ENCODE data around the gene RFPL1.
"Not testable (repeated sequence)": the region's sequence is repeated elsewhere in the genome, so short reads cannot be mapped to it uniquely, and the experiment has no call there.

Gene RFPL1

DNA sequence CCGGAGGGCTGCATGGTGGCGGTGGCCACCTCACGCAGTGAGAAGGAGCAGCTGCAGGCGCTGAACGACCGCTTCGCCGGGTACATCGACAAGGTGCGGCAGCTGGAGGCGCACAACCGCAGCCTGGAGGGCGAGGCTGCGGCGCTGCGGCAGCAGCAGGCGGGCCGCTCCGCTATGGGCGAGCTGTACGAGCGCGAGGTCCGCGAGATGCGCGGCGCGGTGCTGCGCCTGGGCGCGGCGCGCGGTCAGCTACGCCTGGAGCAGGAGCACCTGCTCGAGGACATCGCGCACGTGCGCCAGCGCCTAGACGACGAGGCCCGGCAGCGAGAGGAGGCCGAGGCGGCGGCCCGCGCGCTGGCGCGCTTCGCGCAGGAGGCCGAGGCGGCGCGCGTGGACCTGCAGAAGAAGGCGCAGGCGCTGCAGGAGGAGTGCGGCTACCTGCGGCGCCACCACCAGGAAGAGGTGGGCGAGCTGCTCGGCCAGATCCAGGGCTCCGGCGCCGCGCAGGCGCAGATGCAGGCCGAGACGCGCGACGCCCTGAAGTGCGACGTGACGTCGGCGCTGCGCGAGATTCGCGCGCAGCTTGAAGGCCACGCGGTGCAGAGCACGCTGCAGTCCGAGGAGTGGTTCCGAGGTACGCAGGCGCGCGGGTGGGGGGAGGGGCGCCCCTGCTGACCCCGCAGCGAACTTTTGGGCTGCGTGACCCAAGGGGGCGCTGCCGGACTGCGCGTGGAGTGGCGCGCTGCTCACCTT, 42.3 kb downstream of the RFPL1 start:
- Histone ChIP-seq H3K9ac (ENCODE audit: low read length) (peak overlapping the region; percentile 14), H3K27ac (ENCODE audit: low read length) (no peak overlapping the region), H3K27me3 (ENCODE audit: control insufficient read depth, insufficient read depth, low read length) (peaks cover 73% of the 10 kb centered on the region), H3K4me1 (ENCODE audit: control insufficient read depth, low read depth, low read length) (peaks cover 21% of the 10 kb centered on the region), H3K9me3 (ENCODE audit: control insufficient read depth, low read depth, low read length) (no peaks in the 10 kb centered on the region), H3K4me3 (ENCODE audit: low read length) (peak overlapping the region; percentile 47), H3K36me3 (ENCODE audit: control insufficient read depth, low read depth, low read length) (no peaks in the 10 kb centered on the region)

DNA sequence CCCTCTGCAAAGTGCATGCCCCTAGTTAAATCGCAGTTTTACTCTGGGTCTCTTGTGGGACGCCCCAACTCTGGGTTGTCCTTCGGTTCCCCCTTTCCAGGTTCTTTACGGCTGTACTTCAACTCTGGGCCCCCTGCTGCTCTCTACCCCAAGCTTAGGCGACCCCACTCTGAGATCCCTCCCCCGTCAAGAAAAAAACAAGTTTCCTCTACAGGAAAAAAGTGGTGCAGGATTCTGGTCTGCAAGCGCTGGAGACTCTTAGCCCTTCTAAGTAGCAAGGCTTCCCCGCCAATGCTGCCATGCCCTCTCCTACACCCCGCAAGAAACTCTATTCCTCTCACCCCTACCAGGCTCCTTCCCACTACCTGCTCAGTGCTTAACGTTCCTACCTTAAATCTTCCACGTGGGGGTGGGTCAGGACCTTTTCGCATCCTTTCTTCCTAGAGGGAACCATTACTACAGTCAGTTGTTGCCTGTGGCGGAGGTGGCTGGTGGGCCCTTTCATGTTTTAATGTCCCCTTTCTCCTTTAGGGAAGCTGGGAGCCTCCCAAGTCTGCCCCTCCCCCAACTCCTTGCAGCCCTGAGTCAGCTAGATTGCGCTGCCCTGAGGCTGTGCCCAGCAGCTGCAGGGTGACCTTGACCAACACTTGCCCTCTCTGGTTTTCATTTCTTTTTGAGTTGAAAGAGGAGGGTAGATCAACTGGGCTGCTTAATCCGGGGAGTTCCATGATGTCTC, 43.0 kb downstream of the RFPL1 start:
- H3K27me3 ChIP-seq (ENCODE audit: control insufficient read depth, insufficient read depth, low read length), result peaks cover 66% of the 10 kb centered on the region
- peak overlapping the region; percentile 14 for H3K9ac ChIP-seq (ENCODE audit: low read length)
- H3K9me3 ChIP-seq (ENCODE audit: control insufficient read depth, low read depth, low read length), result no peaks in the 10 kb centered on the region
- H3K27ac ChIP-seq (ENCODE audit: low read length), result no peak overlapping the region
- H3K36me3 ChIP-seq (ENCODE audit: control insufficient read depth, low read depth, low read length), result no peaks in the 10 kb centered on the region
- peaks cover 21% of the 10 kb centered on the region for H3K4me1 ChIP-seq (ENCODE audit: control insufficient read depth, low read depth, low read length)
- H3K4me3 ChIP-seq (ENCODE audit: low read length), result peak overlapping the region; percentile 47

DNA sequence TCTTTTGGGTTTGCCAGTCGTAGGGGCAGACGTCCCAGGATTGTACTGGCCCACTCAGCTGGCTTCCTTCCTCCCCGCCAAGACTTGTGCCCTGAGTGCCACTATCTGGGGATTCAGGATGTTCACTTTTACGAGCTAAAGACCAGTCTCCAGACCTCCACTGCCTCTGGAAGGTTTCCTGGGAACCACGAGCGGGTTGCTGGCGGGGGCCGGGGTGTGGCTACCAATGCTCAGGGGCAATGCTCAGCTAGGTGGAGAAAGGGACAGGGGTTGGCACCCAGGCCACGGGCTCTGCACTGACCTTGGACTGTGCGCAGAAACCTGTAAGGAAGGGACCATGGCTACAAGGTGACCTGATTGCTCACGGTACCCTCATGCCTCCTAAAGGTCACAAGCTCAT, 43.9 kb downstream of the RFPL1 start:
- Histone ChIP-seq H3K36me3 (ENCODE audit: control insufficient read depth, low read depth, low read length) (no peaks in the 10 kb centered on the region), H3K27me3 (ENCODE audit: control insufficient read depth, insufficient read depth, low read length) (peaks cover 58% of the 10 kb centered on the region), H3K27ac (ENCODE audit: low read length) (no peak overlapping the region), H3K4me3 (ENCODE audit: low read length) (peak overlapping the region; percentile 47), H3K9me3 (ENCODE audit: control insufficient read depth, low read depth, low read length) (no peaks in the 10 kb centered on the region), H3K9ac (ENCODE audit: low read length) (no peak overlapping the region), H3K4me1 (ENCODE audit: control insufficient read depth, low read depth, low read length) (peaks cover 21% of the 10 kb centered on the region)

DNA sequence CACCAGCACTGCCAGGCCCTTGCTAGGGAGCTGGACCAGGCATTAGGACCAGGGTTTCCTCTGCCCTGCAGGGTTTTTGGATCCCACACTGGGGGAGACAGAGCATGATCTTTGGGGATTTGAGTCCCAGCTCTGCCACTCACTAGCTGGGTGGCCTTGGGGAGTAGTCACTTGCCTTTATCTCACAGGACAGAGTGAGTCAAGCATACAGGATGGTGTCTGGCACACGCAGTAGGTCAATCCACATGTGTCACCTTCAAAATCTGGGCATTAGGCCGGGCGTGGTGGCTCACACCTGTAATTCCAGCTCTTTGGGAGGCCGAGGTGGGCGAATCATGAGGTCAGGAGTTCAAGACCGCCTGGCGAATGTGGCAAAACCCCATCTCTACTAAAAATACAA, 44.3 kb downstream of the RFPL1 start:
- Histone ChIP-seq H3K4me3 (ENCODE audit: low read length) (no peak overlapping the region), H3K4me1 (ENCODE audit: control insufficient read depth, low read depth, low read length) (peaks cover 21% of the 10 kb centered on the region), H3K9me3 (ENCODE audit: control insufficient read depth, low read depth, low read length) (no peaks in the 10 kb centered on the region), H3K36me3 (ENCODE audit: control insufficient read depth, low read depth, low read length) (no peaks in the 10 kb centered on the region), H3K27ac (ENCODE audit: low read length) (no peak overlapping the region), H3K9ac (ENCODE audit: low read length) (no peak overlapping the region), H3K27me3 (ENCODE audit: control insufficient read depth, insufficient read depth, low read length) (peaks cover 53% of the 10 kb centered on the region)

DNA sequence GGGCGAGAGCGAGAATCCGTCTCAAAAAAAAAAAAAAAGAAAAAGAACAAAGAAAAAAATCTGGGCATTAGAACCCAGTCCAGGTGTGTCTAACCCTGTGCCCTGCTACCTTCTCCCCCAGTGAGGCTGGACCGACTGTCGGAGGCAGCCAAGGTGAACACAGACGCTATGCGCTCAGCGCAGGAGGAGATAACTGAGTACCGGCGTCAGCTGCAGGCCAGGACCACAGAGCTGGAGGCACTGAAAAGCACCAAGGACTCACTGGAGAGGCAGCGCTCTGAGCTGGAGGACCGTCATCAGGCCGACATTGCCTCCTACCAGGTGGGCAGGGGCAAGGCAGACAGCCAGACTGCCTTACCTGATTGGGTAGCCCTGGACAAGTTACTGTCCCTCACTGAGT, 44.9 kb downstream of the RFPL1 start:
- peaks cover 17% of the 10 kb centered on the region for H3K4me1 ChIP-seq (ENCODE audit: control insufficient read depth, low read depth, low read length)
- H3K4me3 ChIP-seq (ENCODE audit: low read length), result no peak overlapping the region
- H3K9ac ChIP-seq (ENCODE audit: low read length), result no peak overlapping the region
- no peaks in the 10 kb centered on the region for H3K9me3 ChIP-seq (ENCODE audit: control insufficient read depth, low read depth, low read length)
- peaks cover 48% of the 10 kb centered on the region for H3K27me3 ChIP-seq (ENCODE audit: control insufficient read depth, insufficient read depth, low read length)
- no peak overlapping the region for H3K27ac ChIP-seq (ENCODE audit: low read length)
- H3K36me3 ChIP-seq (ENCODE audit: control insufficient read depth, low read depth, low read length), result no peaks in the 10 kb centered on the region

DNA sequence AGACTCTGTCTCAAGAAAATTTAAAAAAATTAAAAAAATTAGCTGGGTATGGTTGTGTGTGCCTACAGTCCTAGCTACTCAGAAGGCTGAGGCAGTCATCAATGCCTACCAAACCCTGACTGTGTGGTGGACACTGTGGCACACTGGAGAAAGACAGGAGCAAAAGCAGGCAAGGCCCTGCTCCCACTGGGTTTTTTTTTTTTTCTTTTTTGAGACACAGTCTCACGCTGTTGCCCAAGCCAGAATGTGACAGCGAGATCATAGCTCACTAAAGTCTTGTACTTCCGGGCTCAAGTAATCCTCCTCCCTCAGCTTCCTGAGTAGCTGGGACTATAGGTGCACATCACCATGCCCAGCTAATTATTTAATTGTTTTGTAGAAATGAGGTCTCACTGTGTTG, 46.3 kb downstream of the RFPL1 start:
- Histone ChIP-seq H3K27ac (ENCODE audit: low read length) (no peak overlapping the region), H3K36me3 (ENCODE audit: control insufficient read depth, low read depth, low read length) (no peaks in the 10 kb centered on the region), H3K27me3 (ENCODE audit: control insufficient read depth, insufficient read depth, low read length) (peaks cover 34% of the 10 kb centered on the region), H3K4me1 (ENCODE audit: control insufficient read depth, low read depth, low read length) (peaks cover 13% of the 10 kb centered on the region), H3K9me3 (ENCODE audit: control insufficient read depth, low read depth, low read length) (no peaks in the 10 kb centered on the region), H3K4me3 (ENCODE audit: low read length) (no peak overlapping the region), H3K9ac (ENCODE audit: low read length) (no peak overlapping the region)

DNA sequence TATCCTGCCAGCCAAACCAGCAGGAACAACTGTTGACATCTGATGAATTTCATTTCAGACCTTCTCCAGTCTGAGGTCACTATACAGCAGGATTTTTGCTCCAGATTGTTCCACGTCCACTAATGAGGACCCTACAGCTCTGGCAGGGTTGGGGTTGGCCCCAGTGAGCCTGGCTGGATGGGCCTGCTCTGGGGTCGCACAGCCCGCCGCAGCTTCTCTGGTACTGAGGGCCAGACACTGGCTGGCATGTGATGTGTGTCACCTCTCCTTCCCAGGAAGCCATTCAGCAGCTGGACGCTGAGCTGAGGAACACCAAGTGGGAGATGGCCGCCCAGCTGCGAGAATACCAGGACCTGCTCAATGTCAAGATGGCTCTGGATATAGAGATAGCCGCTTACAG, 47.1 kb downstream of the RFPL1 start:
- H3K4me1 ChIP-seq (ENCODE audit: control insufficient read depth, low read depth, low read length), result peaks cover 13% of the 10 kb centered on the region
- no peaks in the 10 kb centered on the region for H3K36me3 ChIP-seq (ENCODE audit: control insufficient read depth, low read depth, low read length)

DNA sequence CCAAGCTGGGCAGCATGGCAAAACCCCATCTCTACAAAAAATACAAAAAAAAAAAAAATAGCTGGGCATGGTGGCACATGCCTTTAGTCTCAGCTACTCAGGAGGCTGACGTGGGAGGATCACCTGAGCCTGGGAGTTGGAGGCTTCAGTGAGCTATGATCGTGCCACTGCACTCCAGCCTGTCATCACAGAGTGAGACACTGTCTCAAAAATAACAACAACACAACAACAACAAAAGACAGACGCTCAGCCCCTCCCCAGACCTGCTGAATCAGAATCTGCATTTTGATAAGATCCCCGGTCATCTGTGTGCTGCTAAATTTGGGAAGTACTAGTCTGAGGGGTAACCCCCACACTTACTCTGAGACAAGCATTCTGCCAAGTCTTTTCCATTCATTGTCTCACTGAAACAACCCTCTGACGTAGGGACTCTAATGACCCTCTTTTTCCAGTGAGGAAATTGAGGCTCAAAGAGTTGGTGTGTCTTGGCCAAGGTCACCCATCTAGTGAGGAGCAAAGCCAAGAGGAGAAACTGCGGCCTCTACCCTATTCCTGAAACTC, 49.1 kb downstream of the RFPL1 start:
- H3K36me3 ChIP-seq (ENCODE audit: control insufficient read depth, low read depth, low read length), result no peaks in the 10 kb centered on the region
- H3K27ac ChIP-seq (ENCODE audit: low read length), result no peak overlapping the region
- H3K4me3 ChIP-seq (ENCODE audit: low read length), result no peak overlapping the region
- no peak overlapping the region for H3K9ac ChIP-seq (ENCODE audit: low read length)
- no peaks in the 10 kb centered on the region for H3K4me1 ChIP-seq (ENCODE audit: control insufficient read depth, low read depth, low read length)
- H3K27me3 ChIP-seq (ENCODE audit: control insufficient read depth, insufficient read depth, low read length), result peaks cover 5% of the 10 kb centered on the region
- H3K9me3 ChIP-seq (ENCODE audit: control insufficient read depth, low read depth, low read length), result no peaks in the 10 kb centered on the region

More for the DNA sequence above, 47.1 kb downstream of the RFPL1 start:
- peaks cover 26% of the 10 kb centered on the region for H3K27me3 ChIP-seq (ENCODE audit: control insufficient read depth, insufficient read depth, low read length)
- H3K4me3 ChIP-seq (ENCODE audit: low read length), result no peak overlapping the region
- H3K9me3 ChIP-seq (ENCODE audit: control insufficient read depth, low read depth, low read length), result no peaks in the 10 kb centered on the region
- H3K9ac ChIP-seq (ENCODE audit: low read length), result no peak overlapping the region
- H3K27ac ChIP-seq (ENCODE audit: low read length), result no peak overlapping the region

DNA sequence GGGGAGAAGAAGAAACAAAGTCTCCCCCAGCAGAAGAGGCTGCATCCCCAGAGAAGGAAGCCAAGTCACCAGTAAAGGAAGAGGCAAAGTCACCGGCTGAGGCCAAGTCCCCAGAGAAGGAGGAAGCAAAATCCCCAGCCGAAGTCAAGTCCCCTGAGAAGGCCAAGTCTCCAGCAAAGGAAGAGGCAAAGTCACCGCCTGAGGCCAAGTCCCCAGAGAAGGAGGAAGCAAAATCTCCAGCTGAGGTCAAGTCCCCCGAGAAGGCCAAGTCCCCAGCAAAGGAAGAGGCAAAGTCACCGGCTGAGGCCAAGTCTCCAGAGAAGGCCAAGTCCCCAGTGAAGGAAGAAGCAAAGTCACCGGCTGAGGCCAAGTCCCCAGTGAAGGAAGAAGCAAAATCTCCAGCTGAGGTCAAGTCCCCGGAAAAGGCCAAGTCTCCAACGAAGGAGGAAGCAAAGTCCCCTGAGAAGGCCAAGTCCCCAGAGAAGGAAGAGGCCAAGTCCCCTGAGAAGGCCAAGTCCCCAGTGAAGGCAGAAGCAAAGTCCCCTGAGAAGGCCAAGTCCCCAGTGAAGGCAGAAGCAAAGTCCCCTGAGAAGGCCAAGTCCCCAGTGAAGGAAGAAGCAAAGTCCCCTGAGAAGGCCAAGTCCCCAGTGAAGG, 50.9 kb downstream of the RFPL1 start:
- not testable (repeated sequence) for H3K9ac ChIP-seq (ENCODE audit: low read length); H3K4me1 ChIP-seq (ENCODE audit: control insufficient read depth, low read depth, low read length); H3K9me3 ChIP-seq (ENCODE audit: control insufficient read depth, low read depth, low read length); H3K4me3 ChIP-seq (ENCODE audit: low read length); H3K36me3 ChIP-seq (ENCODE audit: control insufficient read depth, low read depth, low read length); H3K27ac ChIP-seq (ENCODE audit: low read length); H3K27me3 ChIP-seq (ENCODE audit: control insufficient read depth, insufficient read depth, low read length)

DNA sequence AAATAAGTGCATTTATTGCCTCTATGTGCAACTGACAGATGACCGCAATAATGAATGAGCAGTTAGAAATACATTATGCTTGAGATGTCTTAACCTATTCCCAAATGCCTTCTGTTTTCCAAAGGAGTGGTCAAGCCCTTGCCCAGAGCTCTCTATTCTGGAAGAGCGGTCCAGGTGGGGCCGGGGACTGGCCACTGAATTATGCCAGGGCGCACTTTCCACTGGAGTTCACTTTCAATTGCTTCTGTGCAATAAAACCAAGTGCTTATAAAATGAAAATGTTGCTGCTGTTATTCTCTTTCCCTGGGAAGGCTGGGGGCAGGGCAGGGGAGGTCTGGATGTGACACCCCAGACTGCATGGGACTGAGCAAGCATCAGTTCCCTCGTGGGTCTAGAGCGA, 52.6 kb downstream of the RFPL1 start:
- Histone ChIP-seq H3K4me3 (ENCODE audit: low read length) (no peak overlapping the region), H3K9ac (ENCODE audit: low read length) (no peak overlapping the region), H3K36me3 (ENCODE audit: control insufficient read depth, low read depth, low read length) (no peaks in the 10 kb centered on the region), H3K27ac (ENCODE audit: low read length) (no peak overlapping the region), H3K4me1 (ENCODE audit: control insufficient read depth, low read depth, low read length) (no peaks in the 10 kb centered on the region), H3K27me3 (ENCODE audit: control insufficient read depth, insufficient read depth, low read length) (no peaks in the 10 kb centered on the region), H3K9me3 (ENCODE audit: control insufficient read depth, low read depth, low read length) (no peaks in the 10 kb centered on the region)

Data from iPS-18a (cell line).